ENCODE measurements around the gene SMAD3.

SMAD3 gene

GRCh38 chr15:67156426-67156825 is 91.0 kb downstream of the SMAD3 start:
- DNase-seq (ENCODE audit: low read depth) = no peak
- TF ChIP-seq CTCF (IDR thresholded peaks at IDR 0.05; ENCODE audit: insufficient read depth, low read depth, low read length, missing control alignments) = no peak
- H3K4me3 ChIP-seq (ENCODE audit: low read depth, low read length) = no peak overlapping the region

- no peak for TF ChIP-seq CTCF (IDR thresholded peaks at IDR 0.05; ENCODE audit: insufficient read depth, low read depth, low read length, missing control alignments)
- no peak for DNase-seq (ENCODE audit: low read depth)
- H3K4me3 ChIP-seq (ENCODE audit: low read depth, low read length) = no peak overlapping the region
Observed at GRCh38 chr15:67156834-67157233, 91.4 kb downstream of the SMAD3 start.

- no peak overlapping the region for H3K4me3 ChIP-seq (ENCODE audit: low read depth, low read length)
- TF ChIP-seq CTCF (IDR thresholded peaks at IDR 0.05; ENCODE audit: insufficient read depth, low read depth, low read length, missing control alignments) = no peak
- no peak for DNase-seq (ENCODE audit: low read depth)
Observed at GRCh38 chr15:67157521-67158252, 92.3 kb downstream of the SMAD3 start.

- no peak overlapping the region for H3K4me3 ChIP-seq (ENCODE audit: low read depth, low read length)
- no peak for TF ChIP-seq CTCF (IDR thresholded peaks at IDR 0.05; ENCODE audit: insufficient read depth, low read depth, low read length, missing control alignments)
- DNase-seq (ENCODE audit: low read depth) = no peak
Observed at GRCh38 chr15:67158367-67158766, 93.0 kb downstream of the SMAD3 start.

- DNase-seq (ENCODE audit: low read depth) = no peak
- TF ChIP-seq CTCF (IDR thresholded peaks at IDR 0.05; ENCODE audit: insufficient read depth, low read depth, low read length, missing control alignments) = no peak
- no peak overlapping the region for H3K4me3 ChIP-seq (ENCODE audit: low read depth, low read length)
Observed at GRCh38 chr15:67161412-67161811, 96.0 kb downstream of the SMAD3 start.

GRCh38 chr15:67161881-67162280 is 96.5 kb downstream of the SMAD3 start:
- no peak for DNase-seq (ENCODE audit: low read depth)
- H3K4me3 ChIP-seq (ENCODE audit: low read depth, low read length) = no peak overlapping the region

More at GRCh38 chr15:67161881-67162280, 96.5 kb downstream of the SMAD3 start:
- no peak for TF ChIP-seq CTCF (IDR thresholded peaks at IDR 0.05; ENCODE audit: insufficient read depth, low read depth, low read length, missing control alignments)

Measured in GM12865 (cell line).